Osteoblast (primary cell): ENCODE measurements around the gene ARFGEF2. TPM values are rescaled to one million over a fixed set of nuclear protein-coding genes. Genes with fewer than 3 reads are reported as not detected.

Experiments used
- DNase-seq: peaks from one replicate; pipeline ENCODE4 v3.0.0; 2011; ENCODE audit warnings: low spot score, mixed read lengths; ENCODE audit not compliant: insufficient read length; ENCODE audit errors: missing footprints
- H2AFZ ChIP-seq: 2 replicates; pipeline ENCODE4 v1.6.0; 2011; ENCODE audit warnings: mild to moderate bottlenecking, low read length
- H3K27ac ChIP-seq: 2 replicates; pipeline ENCODE4 v1.5.1; 2011; ENCODE audit warnings: mild to moderate bottlenecking, low read depth, low read length, moderate library complexity
- H3K27me3 ChIP-seq: 2 replicates; pipeline ENCODE4 v1.6.0; 2012; ENCODE audit warnings: mild to moderate bottlenecking, control low read depth, inconsistent platforms, low read length, moderate library complexity; ENCODE audit not compliant: insufficient read depth
- H3K36me3 ChIP-seq: 2 replicates; pipeline ENCODE4 v1.5.1; 2011; ENCODE audit warnings: mild to moderate bottlenecking, low read length, control low read depth, moderate library complexity; ENCODE audit not compliant: insufficient read depth
- H3K4me1 ChIP-seq: 2 replicates; pipeline ENCODE4 v1.5.1; 2011; ENCODE audit warnings: mild to moderate bottlenecking, low read length, control low read depth, moderate library complexity; ENCODE audit not compliant: insufficient read depth
- H3K4me2 ChIP-seq: 2 replicates; pipeline ENCODE4 v1.6.0; 2011; ENCODE audit warnings: mild to moderate bottlenecking, low read length; ENCODE audit not compliant: insufficient read depth
- H3K4me3 ChIP-seq: fragments of 200-600 bp; sonication (generic); 3 replicates; pipeline ENCODE4 v1.5.1; 2012; ENCODE audit warnings: mild to moderate bottlenecking, low read length, inconsistent platforms; ENCODE audit not compliant: insufficient read depth
- H3K79me2 ChIP-seq: 2 replicates; pipeline ENCODE4 v1.6.0; 2012; ENCODE audit warnings: mild to moderate bottlenecking, low read length, control low read depth, inconsistent platforms; ENCODE audit not compliant: insufficient read depth
- H3K9me3 ChIP-seq: 2 replicates; pipeline ENCODE4 v1.5.1; 2011; ENCODE audit warnings: low read depth, low read length, control low read depth
- H4K20me1 ChIP-seq: 2 replicates; pipeline ENCODE4 v1.6.0; 2012; ENCODE audit warnings: mild to moderate bottlenecking, low read length, control low read depth; ENCODE audit not compliant: insufficient read depth
- CTCF ChIP-seq: IDR thresholded peaks from 2 replicates; pipeline ENCODE4 v1.5.1; 2011; ENCODE audit warnings: mild to moderate bottlenecking, low read depth, low read length, moderate library complexity; ENCODE audit errors: extremely low read depth
- total RNA-seq: library from RNA; depleted of rRNA; stranded (reverse); fragments of >200 nt; gene quantifications from 2 replicates; pipeline ENCODE4 v1.2.3, GENCODE V29; 2012

The ARFGEF2 gene
- total RNA-seq, 1 donor, result 42.0 TPM

GRCh38 chr20:48899881-48900280, 21.6 kb upstream of the ARFGEF2 start:
- H3K79me2 ChIP-seq, result no peaks in the 10 kb centered on the region
- no peaks in the 10 kb centered on the region for H3K9me3 ChIP-seq
- H2AFZ ChIP-seq, result no peak overlapping the region
- H3K27me3 ChIP-seq, result peaks cover 16% of the 10 kb centered on the region
- H4K20me1 ChIP-seq, result no peaks in the 10 kb centered on the region
- H3K27ac ChIP-seq, result no peak overlapping the region
- no peak overlapping the region for H3K4me3 ChIP-seq
- no peak for DNase-seq
- H3K36me3 ChIP-seq, result no peaks in the 10 kb centered on the region
- no peak overlapping the region for H3K4me2 ChIP-seq
- no peak for TF ChIP-seq CTCF
- peaks cover 14% of the 10 kb centered on the region for H3K4me1 ChIP-seq

GRCh38 chr20:48901326-48901725, 20.2 kb upstream of the ARFGEF2 start:
- no peak for TF ChIP-seq CTCF
- no peaks in the 10 kb centered on the region for H3K36me3 ChIP-seq
- no peak overlapping the region for H3K4me3 ChIP-seq

GRCh38 chr20:48903705-48904104, 17.8 kb upstream of the ARFGEF2 start:
- H3K27me3 ChIP-seq, result peaks cover 16% of the 10 kb centered on the region
- no peak overlapping the region for H3K27ac ChIP-seq
- H3K9me3 ChIP-seq, result no peaks in the 10 kb centered on the region
- no peaks in the 10 kb centered on the region for H4K20me1 ChIP-seq
- no peak overlapping the region for H3K4me2 ChIP-seq
- peak; percentile 46 for DNase-seq
- no peak for TF ChIP-seq CTCF
- H3K79me2 ChIP-seq, result no peaks in the 10 kb centered on the region
- H2AFZ ChIP-seq, result no peak overlapping the region
- H3K36me3 ChIP-seq, result no peaks in the 10 kb centered on the region
- H3K4me1 ChIP-seq, result peaks cover 5% of the 10 kb centered on the region
- H3K4me3 ChIP-seq, result no peak overlapping the region

More at GRCh38 chr20:48901326-48901725, 20.2 kb upstream of the ARFGEF2 start:
- H3K27me3 ChIP-seq, result peaks cover 16% of the 10 kb centered on the region
- DNase-seq, result no peak
- no peaks in the 10 kb centered on the region for H3K9me3 ChIP-seq
- no peak overlapping the region for H2AFZ ChIP-seq
- no peaks in the 10 kb centered on the region for H3K79me2 ChIP-seq
- no peak overlapping the region for H3K27ac ChIP-seq
- no peak overlapping the region for H3K4me2 ChIP-seq
- H3K4me1 ChIP-seq, result peaks cover 14% of the 10 kb centered on the region
- no peaks in the 10 kb centered on the region for H4K20me1 ChIP-seq

GRCh38 chr20:48904566-48905296, 16.8 kb upstream of the ARFGEF2 start:
- Histone ChIP-seq H3K4me2 (peak overlapping the region; percentile 46), H3K9me3 (no peaks in the 10 kb centered on the region)
- DNase-seq, result peak; percentile 84

More at GRCh38 chr20:48904566-48905296, 16.8 kb upstream of the ARFGEF2 start:
- H3K36me3 ChIP-seq, result no peaks in the 10 kb centered on the region
- peaks cover 5% of the 10 kb centered on the region for H3K4me1 ChIP-seq
- H3K27me3 ChIP-seq, result peaks cover 10% of the 10 kb centered on the region
- H3K79me2 ChIP-seq, result no peaks in the 10 kb centered on the region
- H3K4me3 ChIP-seq, result no peak overlapping the region
- no peak overlapping the region for H3K27ac ChIP-seq
- H2AFZ ChIP-seq, result no peak overlapping the region
- TF ChIP-seq CTCF, result peak; percentile 83
- H4K20me1 ChIP-seq, result no peaks in the 10 kb centered on the region
